Mucosa of stomach (tissue), 1 donor: ENCODE measurements around the gene UGT1A3.

Experiments used
- H3K27me3 ChIP-seq: one replicate; pipeline ENCODE4 v1.7.0; 2013; ENCODE audit warnings: mild to moderate bottlenecking, low read length; ENCODE audit not compliant: control insufficient read depth, insufficient read depth
- H3K36me3 ChIP-seq: one replicate; pipeline ENCODE4 v1.7.0; 2013; ENCODE audit warnings: low read length; ENCODE audit not compliant: control insufficient read depth, insufficient read depth
- H3K4me1 ChIP-seq: one replicate; pipeline ENCODE4 v1.7.0; 2013; ENCODE audit warnings: mild to moderate bottlenecking, low read length; ENCODE audit not compliant: control insufficient read depth, insufficient read depth
- H3K4me3 ChIP-seq: one replicate; pipeline ENCODE4 v1.7.0; 2013; ENCODE audit warnings: low read length
- H3K9ac ChIP-seq: one replicate; pipeline ENCODE4 v1.7.0; 2013; ENCODE audit warnings: mild to moderate bottlenecking, low read length, moderate library complexity
- H3K9me3 ChIP-seq: one replicate; pipeline ENCODE4 v1.7.0; 2013; ENCODE audit warnings: mild to moderate bottlenecking, low read length, moderate library complexity; ENCODE audit not compliant: control insufficient read depth
- donor health status: Pancreatic carcinoma.

UGT1A3 gene

GRCh38 chr2:233728723-233729301 lies at the start of gene UGT1A3:
Gene UGT1A3, plus strand, starts transcription at chr2:233729042. Its CDS starts 85 bp downstream, at chr2:233729127.
- no peaks in the 10 kb centered on the region for H3K36me3 ChIP-seq
- no peak within 1 kb of the TSS for H3K4me3 ChIP-seq
- H3K9ac ChIP-seq = no peak within 1 kb of the TSS

DNA sequence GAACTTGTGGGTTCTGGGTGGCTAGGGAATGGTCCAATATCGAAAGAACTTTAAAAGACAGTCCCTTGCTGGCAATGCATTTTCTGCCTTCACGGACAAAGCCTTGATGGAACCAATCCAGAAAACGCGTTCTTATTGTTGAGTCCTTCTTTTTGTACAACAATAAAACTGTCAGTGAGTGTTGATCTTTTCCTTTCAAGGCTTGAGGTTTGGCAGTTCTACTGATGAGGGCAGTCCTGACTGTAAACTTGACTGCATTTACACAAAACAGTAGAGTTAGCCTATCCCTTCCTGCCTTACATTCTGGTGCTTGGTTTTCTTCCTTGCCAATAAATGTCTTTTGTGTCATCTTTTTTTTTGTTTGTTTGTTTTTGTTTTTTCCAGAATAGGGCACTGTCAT lies 49.6 kb upstream of the UGT1A3 start:
- H3K4me1 ChIP-seq = no peaks in the 10 kb centered on the region
- no peak overlapping the region for H3K9ac ChIP-seq
- no peaks in the 10 kb centered on the region for H3K36me3 ChIP-seq
- H3K4me3 ChIP-seq = no peak overlapping the region
- no peaks in the 10 kb centered on the region for H3K9me3 ChIP-seq
- no peaks in the 10 kb centered on the region for H3K27me3 ChIP-seq

More at GRCh38 chr2:233728723-233729301, at the start of gene UGT1A3:
- peaks cover 13% of the 10 kb centered on the region for H3K4me1 ChIP-seq
- H3K27me3 ChIP-seq = no peaks in the 10 kb centered on the region
- H3K9me3 ChIP-seq = no peaks in the 10 kb centered on the region

GRCh38 chr2:233680361-233681045 lies 48.3 kb upstream of the UGT1A3 start:
- no peaks in the 10 kb centered on the region for H3K4me1 ChIP-seq
- no peaks in the 10 kb centered on the region for H3K36me3 ChIP-seq
- H3K4me3 ChIP-seq = no peak overlapping the region
- H3K9ac ChIP-seq = no peak overlapping the region
- H3K27me3 ChIP-seq = no peaks in the 10 kb centered on the region
- H3K9me3 ChIP-seq = no peaks in the 10 kb centered on the region

DNA sequence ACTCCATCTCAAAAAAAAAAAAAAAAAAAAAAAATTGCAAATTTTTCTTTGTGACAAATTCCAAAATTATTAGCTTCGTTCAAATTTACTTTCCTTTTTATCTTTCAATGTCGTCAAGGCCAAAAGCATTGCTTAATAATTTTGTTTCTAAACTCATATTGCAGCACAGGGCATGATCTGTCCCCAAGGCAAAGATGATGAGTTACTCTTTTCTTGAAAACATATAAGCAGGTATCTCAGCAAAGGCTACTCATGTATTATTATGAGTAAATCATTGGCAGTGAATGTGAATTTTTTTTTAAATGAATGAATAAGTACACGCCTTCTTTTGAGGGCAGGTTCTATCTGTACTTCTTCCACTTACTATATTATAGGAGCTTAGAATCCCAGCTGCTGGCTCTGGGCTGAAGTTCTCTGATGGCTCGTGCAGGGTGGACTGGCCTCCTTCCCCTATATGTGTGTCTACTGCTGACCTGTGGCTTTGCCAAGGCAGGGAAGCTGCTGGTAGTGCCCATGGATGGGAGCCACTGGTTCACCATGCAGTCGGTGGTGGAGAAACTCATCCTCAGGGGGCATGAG lies 47.2 kb upstream of the UGT1A3 start, which contains the start of gene UGT1A7:
TSS of gene UGT1A7 (plus strand) at position 381 of the 579 bp plus-strand sequence. CDS start at position 418, 37 bp downstream.
- Histone ChIP-seq H3K4me3 (no peak within 1 kb of the TSS), H3K36me3 (no peaks in the 10 kb centered on the region), H3K9me3 (no peaks in the 10 kb centered on the region), H3K9ac (no peak within 1 kb of the TSS), H3K27me3 (no peaks in the 10 kb centered on the region), H3K4me1 (peaks cover under 1% of the 10 kb centered on the region)

DNA sequence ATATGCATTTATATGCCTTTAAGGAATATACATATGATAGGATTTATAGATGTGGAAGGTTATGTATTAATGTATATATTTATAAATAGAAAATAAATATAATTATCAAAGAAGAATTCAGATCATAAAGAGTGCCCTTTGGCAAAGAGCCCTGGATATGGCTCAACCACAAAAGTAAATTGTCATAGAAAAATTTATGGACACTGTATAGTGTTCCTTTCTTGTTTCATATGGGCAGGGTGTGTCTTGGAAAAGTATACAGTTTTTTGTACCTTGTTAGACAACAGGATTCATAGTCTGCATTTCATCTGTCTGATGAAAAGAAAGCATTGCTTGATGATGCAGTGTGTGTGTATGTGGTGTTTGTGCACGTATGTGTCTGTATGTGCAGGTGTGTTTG lies 44.2 kb upstream of the UGT1A3 start:
- H3K36me3 ChIP-seq = no peaks in the 10 kb centered on the region
- H3K9ac ChIP-seq = no peak overlapping the region
- no peak overlapping the region for H3K4me3 ChIP-seq
- H3K4me1 ChIP-seq = peaks cover 21% of the 10 kb centered on the region
- no peaks in the 10 kb centered on the region for H3K9me3 ChIP-seq
- H3K27me3 ChIP-seq = no peaks in the 10 kb centered on the region

- H3K4me1 ChIP-seq = peaks cover 38% of the 10 kb centered on the region
- no peak overlapping the region for H3K4me3 ChIP-seq
- no peaks in the 10 kb centered on the region for H3K9me3 ChIP-seq
- no peak overlapping the region for H3K9ac ChIP-seq
- H3K36me3 ChIP-seq = no peaks in the 10 kb centered on the region
- H3K27me3 ChIP-seq = no peaks in the 10 kb centered on the region
These were observed 41.9 kb upstream of the UGT1A3 start for GRCh38 chr2:233686928-233687327.

GRCh38 chr2:233688341-233688740 lies 40.5 kb upstream of the UGT1A3 start:
- H3K9me3 ChIP-seq = no peaks in the 10 kb centered on the region
- no peak overlapping the region for H3K9ac ChIP-seq
- peaks cover 45% of the 10 kb centered on the region for H3K4me1 ChIP-seq

GRCh38 chr2:233689031-233689430 lies 39.8 kb upstream of the UGT1A3 start:
- Histone ChIP-seq H3K36me3 (no peaks in the 10 kb centered on the region), H3K4me1 (peaks cover 52% of the 10 kb centered on the region), H3K4me3 (no peak overlapping the region), H3K27me3 (no peaks in the 10 kb centered on the region), H3K9ac (no peak overlapping the region), H3K9me3 (no peaks in the 10 kb centered on the region)

More at GRCh38 chr2:233688341-233688740, 40.5 kb upstream of the UGT1A3 start:
- Histone ChIP-seq H3K36me3 (no peaks in the 10 kb centered on the region), H3K4me3 (no peak overlapping the region), H3K27me3 (no peaks in the 10 kb centered on the region)

DNA sequence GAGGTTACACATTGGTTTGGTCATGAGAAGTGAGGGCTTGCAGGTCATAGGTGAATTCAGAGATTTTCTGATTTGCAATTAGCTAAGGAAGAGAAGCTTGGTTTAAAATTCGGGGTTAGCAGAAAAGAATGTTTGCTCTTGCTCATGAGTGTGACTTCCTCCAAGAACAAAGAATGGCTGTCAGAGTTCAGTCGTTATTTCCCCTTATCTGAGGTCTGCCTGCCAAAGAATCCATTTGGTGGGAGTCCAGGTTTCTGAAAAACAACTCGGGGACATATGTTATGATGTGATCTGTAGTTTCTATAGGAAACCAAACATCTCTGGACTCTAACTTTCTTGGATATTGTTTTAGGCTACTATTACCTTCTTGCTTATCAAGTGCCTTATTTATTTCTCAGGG lies 39.3 kb upstream of the UGT1A3 start:
- H3K9ac ChIP-seq = no peak overlapping the region
- no peaks in the 10 kb centered on the region for H3K27me3 ChIP-seq
- no peak overlapping the region for H3K4me3 ChIP-seq
- H3K36me3 ChIP-seq = no peaks in the 10 kb centered on the region
- no peaks in the 10 kb centered on the region for H3K9me3 ChIP-seq
- H3K4me1 ChIP-seq = peaks cover 56% of the 10 kb centered on the region

GRCh38 chr2:233690444-233690843 lies 38.4 kb upstream of the UGT1A3 start:
- Histone ChIP-seq H3K4me3 (no peak overlapping the region), H3K4me1 (peaks cover 58% of the 10 kb centered on the region), H3K36me3 (no peaks in the 10 kb centered on the region), H3K9me3 (no peaks in the 10 kb centered on the region), H3K9ac (no peak overlapping the region), H3K27me3 (no peaks in the 10 kb centered on the region)

DNA sequence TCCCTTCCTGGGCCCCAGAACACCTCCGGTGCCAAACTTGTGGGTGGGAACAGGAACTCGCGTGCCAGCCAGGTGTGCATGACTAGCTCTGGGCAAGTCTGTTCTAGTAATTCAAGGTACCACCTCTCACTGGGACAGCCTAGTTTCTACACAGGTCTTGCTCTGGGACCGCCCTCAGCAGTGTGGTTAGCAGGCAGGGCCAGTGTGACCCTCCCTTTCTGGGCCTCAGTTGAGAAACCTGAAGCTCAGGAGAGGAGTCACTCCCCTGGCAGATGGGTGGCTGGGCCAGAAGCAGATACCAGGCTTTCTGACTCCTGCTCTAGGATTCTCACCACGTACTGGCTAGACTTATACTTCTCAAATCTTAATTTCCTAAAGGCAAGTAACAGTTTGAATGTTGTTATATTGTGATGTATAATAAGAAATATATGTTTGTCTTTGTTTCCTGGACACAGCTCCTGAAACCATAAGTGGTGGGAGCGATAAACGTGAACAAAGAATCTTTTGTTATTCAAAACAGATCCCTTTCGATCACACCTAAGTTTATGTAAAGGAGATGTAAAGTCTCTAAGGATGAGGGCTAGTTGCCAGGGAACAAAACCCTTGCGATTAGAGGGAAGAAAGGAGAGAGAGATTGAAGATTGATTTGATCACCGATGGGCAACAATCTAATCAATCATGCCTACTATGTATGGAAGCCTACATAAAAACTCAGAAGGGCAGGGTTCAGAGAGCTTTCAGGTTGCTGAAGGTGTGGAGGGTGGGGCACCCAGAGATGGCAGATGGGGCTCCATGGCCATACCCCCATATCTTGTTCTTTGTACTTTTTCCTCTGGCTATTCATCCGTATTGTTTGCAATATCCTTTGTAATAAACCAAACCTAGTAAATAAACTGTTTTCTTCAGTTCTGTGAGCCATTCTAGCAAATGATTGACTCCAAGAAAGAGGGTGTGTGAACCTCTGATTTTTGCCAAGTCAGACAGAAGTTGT lies 37.1 kb upstream of the UGT1A3 start:
- Histone ChIP-seq H3K4me3 (peak overlapping the region; percentile 9), H3K9ac (peak overlapping the region; percentile 59), H3K36me3 (no peaks in the 10 kb centered on the region), H3K9me3 (no peaks in the 10 kb centered on the region), H3K4me1 (peaks cover 56% of the 10 kb centered on the region), H3K27me3 (no peaks in the 10 kb centered on the region)
